Type B pancreatic cell (in vitro differentiated cells): ENCODE results near the gene ZNF343. TPM values are rescaled to one million over a fixed set of nuclear protein-coding genes. Genes with fewer than 3 reads are reported as not detected.

ENCODE experiments used
- DNase-seq: peaks from one replicate; pipeline ENCODE4 v3.0.0; 2021; ENCODE audit warnings: mixed read lengths; ENCODE audit not compliant: unreplicated experiment; ENCODE audit errors: extremely low spot score
- H3K27ac Mint-ChIP-seq: 2 replicates; pipeline ENCODE4 v1.8.0; 2021; ENCODE audit warnings: mild to moderate bottlenecking, mixed read lengths
- H3K27me3 Mint-ChIP-seq: 2 replicates; pipeline ENCODE4 v1.8.0; 2021; ENCODE audit warnings: mixed read lengths
- H3K36me3 Mint-ChIP-seq: 2 replicates; pipeline ENCODE4 v1.8.0; 2021; ENCODE audit warnings: mixed read lengths
- H3K4me1 Mint-ChIP-seq: one replicate; pipeline ENCODE4 v1.8.0; 2021; ENCODE audit warnings: mixed read lengths; ENCODE audit not compliant: unreplicated experiment
- H3K4me3 Mint-ChIP-seq: 2 replicates; pipeline ENCODE4 v1.8.0; 2021; ENCODE audit warnings: mild to moderate bottlenecking, mixed read lengths
- H3K9me3 Mint-ChIP-seq: 2 replicates; pipeline ENCODE4 v1.8.0; 2021; ENCODE audit warnings: mixed read lengths
- CTCF ChIP-seq: fragments of 200-600 bp; sonication (generic); conservative IDR thresholded peaks from 2 replicates; pipeline ENCODE4 v1.5.0; 2021; ENCODE audit warnings: antibody characterized with exemption, mild to moderate bottlenecking
- total RNA-seq: library from RNA; stranded (reverse); gene quantifications from 2 replicates; pipeline ENCODE4 v1.2.1, GENCODE V29; 2021; ENCODE audit warnings: low replicate concordance

The ZNF343 gene
- total RNA-seq, 1 donor from 2014 or later: 16.6 TPM

- H3K9me3 Mint-ChIP-seq: no peaks in the 10 kb centered on the region
- no peak overlapping the region for H3K4me3 Mint-ChIP-seq
- H3K27me3 Mint-ChIP-seq: peaks cover 42% of the 10 kb centered on the region
These were observed 33.2 kb upstream of the ZNF343 start for GRCh38 chr20:2541940-2542339.

DNA sequence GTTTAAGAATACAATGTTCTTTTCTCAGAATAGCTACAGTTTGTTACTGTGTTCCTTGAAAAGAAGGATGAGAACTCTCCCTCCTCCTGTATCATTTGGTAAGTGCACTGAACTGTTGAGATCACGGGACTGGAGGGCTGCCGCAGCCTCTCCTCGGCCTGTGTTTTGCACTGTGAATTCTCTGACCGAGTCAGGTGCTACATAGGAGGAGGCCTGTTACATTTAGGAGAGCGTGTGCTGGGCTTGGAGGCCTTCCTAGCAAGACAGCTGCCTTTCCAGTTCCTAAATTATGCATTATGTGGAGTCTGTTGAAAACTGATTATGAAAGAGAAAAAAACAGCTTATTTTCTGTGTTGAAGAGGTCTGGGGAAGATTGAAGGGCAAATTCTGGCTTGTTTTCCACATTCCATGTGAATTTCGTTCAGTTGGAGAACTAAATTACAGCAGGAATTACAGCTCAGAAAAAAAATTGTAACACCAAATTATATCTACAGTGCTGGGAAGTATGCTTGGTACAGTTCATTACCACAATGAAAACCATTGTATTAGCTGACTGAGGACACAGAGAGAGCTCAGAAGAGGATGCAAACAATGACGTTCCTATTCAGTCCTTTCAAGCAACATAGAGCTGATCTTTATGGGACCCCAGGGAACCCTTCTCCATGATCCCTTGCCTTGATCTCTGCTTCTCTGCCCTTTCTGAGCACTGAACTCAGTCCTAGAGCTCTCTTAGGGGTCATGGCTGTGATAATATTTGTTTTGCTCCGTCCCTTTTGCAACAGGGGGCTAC is 30.4 kb upstream of the ZNF343 start:
- H3K4me1 Mint-ChIP-seq: peaks cover 25% of the 10 kb centered on the region
- no peak for TF ChIP-seq CTCF
- no peak overlapping the region for H3K4me3 Mint-ChIP-seq
- DNase-seq: no peak
- no peaks in the 10 kb centered on the region for H3K9me3 Mint-ChIP-seq
- H3K27me3 Mint-ChIP-seq: peaks cover 39% of the 10 kb centered on the region
- H3K27ac Mint-ChIP-seq: no peak overlapping the region
- no peaks in the 10 kb centered on the region for H3K36me3 Mint-ChIP-seq

More at GRCh38 chr20:2541940-2542339, 33.2 kb upstream of the ZNF343 start:
- no peak for DNase-seq
- no peak overlapping the region for H3K27ac Mint-ChIP-seq
- TF ChIP-seq CTCF: no peak
- H3K36me3 Mint-ChIP-seq: no peaks in the 10 kb centered on the region
- H3K4me1 Mint-ChIP-seq: peaks cover 18% of the 10 kb centered on the region

GRCh38 chr20:2538356-2538755 is 29.6 kb upstream of the ZNF343 start:
- Mint-ChIP-seq H3K27ac (no peak overlapping the region), H3K4me1 (peaks cover 29% of the 10 kb centered on the region), H3K36me3 (no peaks in the 10 kb centered on the region), H3K27me3 (peaks cover 47% of the 10 kb centered on the region), H3K4me3 (no peak overlapping the region), H3K9me3 (no peaks in the 10 kb centered on the region)
- no peak for DNase-seq
- TF ChIP-seq CTCF: no peak

GRCh38 chr20:2537101-2537500 is 28.4 kb upstream of the ZNF343 start:
- peaks cover 53% of the 10 kb centered on the region for H3K27me3 Mint-ChIP-seq
- TF ChIP-seq CTCF: no peak
- DNase-seq: no peak

DNA sequence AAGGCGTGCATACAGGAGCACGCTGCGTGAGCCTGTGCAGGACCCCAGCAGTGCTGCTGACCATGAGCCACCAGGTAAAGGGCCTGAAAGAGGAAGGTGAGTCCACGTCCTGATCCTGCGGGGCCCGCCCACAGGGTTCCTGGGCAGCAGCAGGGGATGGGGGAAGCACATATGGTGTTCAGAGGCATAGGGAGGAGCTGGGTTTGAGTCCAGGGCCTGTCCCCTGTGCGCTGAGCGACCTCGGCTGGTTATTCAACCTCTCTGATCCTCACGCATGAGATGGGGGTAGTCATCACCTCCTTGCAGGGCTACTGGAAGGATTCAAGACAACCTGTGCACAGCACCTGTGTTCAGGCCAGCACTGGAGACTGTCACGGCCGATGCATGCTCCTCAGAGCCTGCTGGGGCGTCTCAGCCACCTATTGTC is 27.9 kb upstream of the ZNF343 start, which contains the start of gene TMC2:
Gene TMC2 (plus strand): TSS at position 14 of the 427 bp plus-strand sequence. CDS start 49 bp downstream, at position 63.
- Mint-ChIP-seq H3K9me3 (no peaks in the 10 kb centered on the region), H3K27ac (no peak within 1 kb of the TSS)
- DNase-seq: no peak

More at GRCh38 chr20:2537101-2537500, 28.4 kb upstream of the ZNF343 start:
- no peak overlapping the region for H3K4me3 Mint-ChIP-seq
- peaks cover 29% of the 10 kb centered on the region for H3K4me1 Mint-ChIP-seq
- no peaks in the 10 kb centered on the region for H3K36me3 Mint-ChIP-seq
- H3K9me3 Mint-ChIP-seq: no peaks in the 10 kb centered on the region
- no peak overlapping the region for H3K27ac Mint-ChIP-seq

More for the DNA sequence above, 27.9 kb upstream of the ZNF343 start, which contains the start of gene TMC2:
- Mint-ChIP-seq H3K27me3 (peaks cover 55% of the 10 kb centered on the region), H3K4me1 (peaks cover 29% of the 10 kb centered on the region), H3K4me3 (no peak within 1 kb of the TSS), H3K36me3 (no peaks in the 10 kb centered on the region)
- no peak for TF ChIP-seq CTCF
